H9 (cell line): Measurements from ENCODE around the gene IL1RAP. TPM values are rescaled to one million over a fixed set of nuclear protein-coding genes. Genes with fewer than 3 reads are reported as not detected.

Experiments used
- DNase-seq: peaks from one replicate; pipeline ENCODE4 v3.0.0-alpha.2; 2017
- H2AFZ ChIP-seq: one replicate; pipeline ENCODE4 v1.6.1; 2013; ENCODE audit warnings: mild to moderate bottlenecking, low read length, control low read depth, moderate library complexity
- H2AK5ac ChIP-seq: 2 replicates; pipeline ENCODE4 v1.6.1; 2013; ENCODE audit warnings: low read length, control low read depth, mixed read lengths; ENCODE audit not compliant: insufficient read length
- H2BK120ac ChIP-seq: one replicate; pipeline ENCODE4 v1.6.1; 2013; ENCODE audit warnings: low read depth, mild to moderate bottlenecking, low read length, control low read depth, inconsistent platforms; ENCODE audit not compliant: poor library complexity, severe bottlenecking
- H2BK12ac ChIP-seq: 2 replicates; pipeline ENCODE4 v1.6.1; 2013; ENCODE audit warnings: low read length, control low read depth, mixed read lengths, low read depth; ENCODE audit not compliant: insufficient read length
- H2BK15ac ChIP-seq: 2 replicates; pipeline ENCODE4 v1.6.1; 2013; ENCODE audit warnings: low read depth, low read length, control low read depth
- H2BK20ac ChIP-seq: one replicate; pipeline ENCODE4 v1.6.1; 2013; ENCODE audit warnings: low read depth, mild to moderate bottlenecking, low read length, control low read depth, inconsistent platforms; ENCODE audit not compliant: poor library complexity, severe bottlenecking
- H2BK5ac ChIP-seq: 2 replicates; pipeline ENCODE4 v1.6.1; 2013; ENCODE audit warnings: low read length, control low read depth, mixed read lengths; ENCODE audit not compliant: insufficient read length
- H3K14ac ChIP-seq: 2 replicates; pipeline ENCODE4 v1.6.1; 2013; ENCODE audit warnings: low read length, control low read depth; ENCODE audit not compliant: insufficient read depth
- H3K18ac ChIP-seq: 2 replicates; pipeline ENCODE4 v1.6.1; 2013; ENCODE audit warnings: low read depth, mild to moderate bottlenecking, mixed read lengths, low read length, control low read depth; ENCODE audit not compliant: insufficient read length
- H3K23ac ChIP-seq: 2 replicates; pipeline ENCODE4 v1.6.1; 2013; ENCODE audit warnings: low read length, control low read depth, mixed read lengths, low read depth; ENCODE audit not compliant: insufficient read length
- H3K23me2 ChIP-seq: 2 replicates; pipeline ENCODE4 v1.6.1; 2013; ENCODE audit warnings: low read depth, mild to moderate bottlenecking, mixed read lengths, low read length, control low read depth; ENCODE audit not compliant: insufficient read length, poor library complexity, severe bottlenecking
- H3K27ac ChIP-seq: 2 replicates; pipeline ENCODE4 v1.5.1; 2013; ENCODE audit warnings: low read length, control low read depth, mixed read lengths, low read depth; ENCODE audit not compliant: insufficient read length
- H3K27me3 ChIP-seq: 2 replicates; pipeline ENCODE4 v1.6.1; 2013; ENCODE audit warnings: low read length, control low read depth, inconsistent platforms; ENCODE audit not compliant: insufficient read depth
- H3K4ac ChIP-seq: 2 replicates; pipeline ENCODE4 v1.6.1; 2013; ENCODE audit warnings: low read depth, mild to moderate bottlenecking, control low read depth, inconsistent platforms, low read length, moderate library complexity
- H3K4me1 ChIP-seq: 2 replicates; pipeline ENCODE4 v1.6.1; 2013; ENCODE audit warnings: low read length, control low read depth, inconsistent platforms; ENCODE audit not compliant: insufficient read depth
- H3K4me2 ChIP-seq: 2 replicates; pipeline ENCODE4 v1.6.1; 2013; ENCODE audit warnings: low read length, control low read depth, mixed read lengths; ENCODE audit not compliant: insufficient read length, insufficient read depth
- H3K56ac ChIP-seq: 2 replicates; pipeline ENCODE4 v1.6.1; 2013; ENCODE audit warnings: low read depth, mild to moderate bottlenecking, mixed read lengths, low read length, control low read depth; ENCODE audit not compliant: insufficient read length
- H3K79me1 ChIP-seq: 2 replicates; pipeline ENCODE4 v1.6.1; 2013; ENCODE audit warnings: low read depth, mild to moderate bottlenecking, moderate library complexity, low read length, control low read depth, inconsistent platforms; ENCODE audit not compliant: insufficient read depth, poor library complexity, severe bottlenecking
- H3K79me2 ChIP-seq: 2 replicates; pipeline ENCODE4 v1.6.1; 2013; ENCODE audit warnings: low read length, control low read depth, inconsistent platforms; ENCODE audit not compliant: insufficient read depth
- H3K9ac ChIP-seq: 2 replicates; pipeline ENCODE4 v1.6.1; 2013; ENCODE audit warnings: low read length, control low read depth, mixed read lengths; ENCODE audit not compliant: insufficient read length; ENCODE audit errors: extremely low read depth
- H3K9me3 ChIP-seq: one replicate; pipeline ENCODE4 v1.6.1; 2013; ENCODE audit warnings: low read depth, low read length, inconsistent platforms; ENCODE audit not compliant: control insufficient read depth
- H3T11ph ChIP-seq: one replicate; pipeline ENCODE4 v1.6.1; 2013; ENCODE audit warnings: mild to moderate bottlenecking, low read length, control low read depth, inconsistent platforms
- H4K20me1 ChIP-seq: one replicate; pipeline ENCODE4 v1.6.1; 2013; ENCODE audit not compliant: control insufficient read depth, insufficient read length, insufficient read depth
- H4K5ac ChIP-seq: 2 replicates; pipeline ENCODE4 v1.6.1; 2013; ENCODE audit warnings: low read depth, mild to moderate bottlenecking, mixed read lengths, low read length, control low read depth; ENCODE audit not compliant: insufficient read length
- H4K8ac ChIP-seq: replicated peaks from 2 replicates; pipeline ENCODE4 v1.6.1; 2013; ENCODE audit warnings: low read length, control low read depth, mixed read lengths, low read depth; ENCODE audit not compliant: insufficient read length
- H4K91ac ChIP-seq: 2 replicates; pipeline ENCODE4 v1.6.1; 2013; ENCODE audit warnings: low read depth, mild to moderate bottlenecking, moderate library complexity, mixed read lengths, low read length, control low read depth; ENCODE audit not compliant: insufficient read length
- H3K27ac Mint-ChIP-seq, 3 experiments: 2 replicates in 2 of 3; 3 replicates in 1 of 3; pipeline ENCODE4 v1.8.0; 2020 to 2021; ENCODE audit warnings: mixed read lengths in 3 of 3, mild to moderate bottlenecking in 1 of 3, moderate library complexity in 1 of 3
- H3K27me3 Mint-ChIP-seq: 2 replicates; pipeline ENCODE4 v1.8.0; 2021; ENCODE audit warnings: low read depth, mild to moderate bottlenecking, moderate library complexity, mixed read lengths
- H3K36me3 Mint-ChIP-seq, 3 experiments: 2 replicates in 2 of 3; 3 replicates in 1 of 3; pipeline ENCODE4 v1.8.0; 2020 to 2021; ENCODE audit warnings: low read depth in 3 of 3, mixed read lengths in 3 of 3; ENCODE audit not compliant: insufficient read depth in 1 of 3
- H3K4me1 Mint-ChIP-seq, 2 experiments: 2 replicates each; pipeline ENCODE4 v1.8.0; 2020; ENCODE audit warnings: mixed read lengths in 2 of 2
- H3K4me3 Mint-ChIP-seq, 2 experiments: 2 replicates in 1 of 2; 3 replicates in 1 of 2; pipeline ENCODE4 v1.8.0; 2020 to 2021; ENCODE audit warnings: mild to moderate bottlenecking in 2 of 2, mixed read lengths in 2 of 2, moderate library complexity in 1 of 2
- H3K9me3 Mint-ChIP-seq, 2 experiments: 2 replicates in 1 of 2; 3 replicates in 1 of 2; pipeline ENCODE4 v1.8.0; 2020; ENCODE audit warnings: mild to moderate bottlenecking in 2 of 2, mixed read lengths in 2 of 2, moderate library complexity in 1 of 2
- CTCF ChIP-seq: fragments of 200-600 bp; sonication (generic); conservative IDR thresholded peaks from 3 replicates; pipeline ENCODE4 v1.8.0; 2021; ENCODE audit warnings: antibody characterized with exemption, mild to moderate bottlenecking
- WGBS: extraction: QIAGEN DNeasy Blood & Tissue Kit; methylation state at CpG from one replicate; pipeline ENCODE4 v1.1.7; 2013; ENCODE audit warnings: missing lambda C conversion rate, low lambda C conversion rate, mixed read lengths; ENCODE audit not compliant: insufficient read length; ENCODE audit errors: extremely low coverage; 5-methylcytosine and 5-hydroxymethylcytosine counted together
- total RNA-seq: library from RNA; stranded (reverse); gene quantifications from 2 replicates; pipeline ENCODE4 v1.2.1, GENCODE V29; 2021

Gene IL1RAP
- total RNA-seq, 1 experiment from 2014 or later, result 4.6 TPM

- Histone ChIP-seq H3K23me2 (peaks cover 8% of the 10 kb centered on the region), H3K27ac (no peak overlapping the region)
Observed at GRCh38 chr3:190514413-190515153, 698 bp downstream of the IL1RAP start.

More at GRCh38 chr3:190514413-190515153, 698 bp downstream of the IL1RAP start:
- Histone ChIP-seq H3K14ac (no peak overlapping the region), H3T11ph (no peak overlapping the region), H3K9me3 (no peaks in the 10 kb centered on the region), H2BK15ac (no peak overlapping the region; the same call in 1 of the 2 replicates), H2BK12ac (no peak overlapping the region), H2BK20ac (no peak overlapping the region), H3K4ac (no peak overlapping the region), H2AFZ (no peak overlapping the region), H3K79me2 (no peaks in the 10 kb centered on the region), H4K5ac (no peak overlapping the region), H4K8ac (no peak overlapping the region), H3K27me3 (peaks cover 8% of the 10 kb centered on the region; the same call in 1 of the 2 replicates), H3K56ac (no peak overlapping the region), H2BK120ac (no peak overlapping the region), H3K4me2 (peak overlapping the region; percentile 66), H2AK5ac (no peak overlapping the region), H3K18ac (no peak overlapping the region), H3K4me1 (no peaks in the 10 kb centered on the region), H2BK5ac (no peak overlapping the region), H4K20me1 (no peaks in the 10 kb centered on the region), H3K23ac (no peak overlapping the region), H3K79me1 (no peaks in the 10 kb centered on the region), H4K91ac (no peak overlapping the region), H3K9ac (no peak overlapping the region)
- H3K36me3 Mint-ChIP-seq, result peaks cover 0 to 9% (median 0%) of the 10 kb centered on the region in 3 experiments; a peak in 2 of 7 replicates
- H3K4me1 Mint-ChIP-seq, result peaks cover 13 to 16% of the 10 kb centered on the region in 2 experiments
- no CpG with 5 or more reads among the region's 29 CpGs for WGBS
- no peak for TF ChIP-seq CTCF
- no peaks in the 10 kb centered on the region; a peak in 1 of 5 replicates for H3K9me3 Mint-ChIP-seq
- no peak overlapping the region for H3K27ac Mint-ChIP-seq
- peak; percentile 38 for DNase-seq
- peak overlapping the region; percentile 78 to 88 for H3K4me3 Mint-ChIP-seq
- peaks cover 36% of the 10 kb centered on the region for H3K27me3 Mint-ChIP-seq
